H9 (cell line): ENCODE results near the gene SUMO4. TPM values are rescaled to one million over a fixed set of nuclear protein-coding genes. Genes with fewer than 3 reads are reported as not detected.

Source experiments
- DNase-seq: peaks from one replicate; pipeline ENCODE4 v3.0.0-alpha.2; 2017
- H2AFZ ChIP-seq: one replicate; pipeline ENCODE4 v1.6.1; 2013; ENCODE audit warnings: mild to moderate bottlenecking, low read length, control low read depth, moderate library complexity
- H2AK5ac ChIP-seq: 2 replicates; pipeline ENCODE4 v1.6.1; 2013; ENCODE audit warnings: low read length, control low read depth, mixed read lengths; ENCODE audit not compliant: insufficient read length
- H2BK120ac ChIP-seq: one replicate; pipeline ENCODE4 v1.6.1; 2013; ENCODE audit warnings: low read depth, mild to moderate bottlenecking, low read length, control low read depth, inconsistent platforms; ENCODE audit not compliant: poor library complexity, severe bottlenecking
- H2BK12ac ChIP-seq: 2 replicates; pipeline ENCODE4 v1.6.1; 2013; ENCODE audit warnings: low read length, control low read depth, mixed read lengths, low read depth; ENCODE audit not compliant: insufficient read length
- H2BK15ac ChIP-seq: 2 replicates; pipeline ENCODE4 v1.6.1; 2013; ENCODE audit warnings: low read depth, low read length, control low read depth
- H2BK20ac ChIP-seq: one replicate; pipeline ENCODE4 v1.6.1; 2013; ENCODE audit warnings: low read depth, mild to moderate bottlenecking, low read length, control low read depth, inconsistent platforms; ENCODE audit not compliant: poor library complexity, severe bottlenecking
- H2BK5ac ChIP-seq: 2 replicates; pipeline ENCODE4 v1.6.1; 2013; ENCODE audit warnings: low read length, control low read depth, mixed read lengths; ENCODE audit not compliant: insufficient read length
- H3K14ac ChIP-seq: 2 replicates; pipeline ENCODE4 v1.6.1; 2013; ENCODE audit warnings: low read length, control low read depth; ENCODE audit not compliant: insufficient read depth
- H3K18ac ChIP-seq: 2 replicates; pipeline ENCODE4 v1.6.1; 2013; ENCODE audit warnings: low read depth, mild to moderate bottlenecking, mixed read lengths, low read length, control low read depth; ENCODE audit not compliant: insufficient read length
- H3K23ac ChIP-seq: 2 replicates; pipeline ENCODE4 v1.6.1; 2013; ENCODE audit warnings: low read length, control low read depth, mixed read lengths, low read depth; ENCODE audit not compliant: insufficient read length
- H3K23me2 ChIP-seq: 2 replicates; pipeline ENCODE4 v1.6.1; 2013; ENCODE audit warnings: low read depth, mild to moderate bottlenecking, mixed read lengths, low read length, control low read depth; ENCODE audit not compliant: insufficient read length, poor library complexity, severe bottlenecking
- H3K27ac ChIP-seq: 2 replicates; pipeline ENCODE4 v1.5.1; 2013; ENCODE audit warnings: low read length, control low read depth, mixed read lengths, low read depth; ENCODE audit not compliant: insufficient read length
- H3K27me3 ChIP-seq: 2 replicates; pipeline ENCODE4 v1.6.1; 2013; ENCODE audit warnings: low read length, control low read depth, inconsistent platforms; ENCODE audit not compliant: insufficient read depth
- H3K4ac ChIP-seq: 2 replicates; pipeline ENCODE4 v1.6.1; 2013; ENCODE audit warnings: low read depth, mild to moderate bottlenecking, control low read depth, inconsistent platforms, low read length, moderate library complexity
- H3K4me1 ChIP-seq: 2 replicates; pipeline ENCODE4 v1.6.1; 2013; ENCODE audit warnings: low read length, control low read depth, inconsistent platforms; ENCODE audit not compliant: insufficient read depth
- H3K4me2 ChIP-seq: 2 replicates; pipeline ENCODE4 v1.6.1; 2013; ENCODE audit warnings: low read length, control low read depth, mixed read lengths; ENCODE audit not compliant: insufficient read length, insufficient read depth
- H3K56ac ChIP-seq: 2 replicates; pipeline ENCODE4 v1.6.1; 2013; ENCODE audit warnings: low read depth, mild to moderate bottlenecking, mixed read lengths, low read length, control low read depth; ENCODE audit not compliant: insufficient read length
- H3K79me1 ChIP-seq: 2 replicates; pipeline ENCODE4 v1.6.1; 2013; ENCODE audit warnings: low read depth, mild to moderate bottlenecking, moderate library complexity, low read length, control low read depth, inconsistent platforms; ENCODE audit not compliant: insufficient read depth, poor library complexity, severe bottlenecking
- H3K79me2 ChIP-seq: 2 replicates; pipeline ENCODE4 v1.6.1; 2013; ENCODE audit warnings: low read length, control low read depth, inconsistent platforms; ENCODE audit not compliant: insufficient read depth
- H3K9ac ChIP-seq: 2 replicates; pipeline ENCODE4 v1.6.1; 2013; ENCODE audit warnings: low read length, control low read depth, mixed read lengths; ENCODE audit not compliant: insufficient read length; ENCODE audit errors: extremely low read depth
- H3K9me3 ChIP-seq: one replicate; pipeline ENCODE4 v1.6.1; 2013; ENCODE audit warnings: low read depth, low read length, inconsistent platforms; ENCODE audit not compliant: control insufficient read depth
- H3T11ph ChIP-seq: one replicate; pipeline ENCODE4 v1.6.1; 2013; ENCODE audit warnings: mild to moderate bottlenecking, low read length, control low read depth, inconsistent platforms
- H4K20me1 ChIP-seq: one replicate; pipeline ENCODE4 v1.6.1; 2013; ENCODE audit not compliant: control insufficient read depth, insufficient read length, insufficient read depth
- H4K5ac ChIP-seq: 2 replicates; pipeline ENCODE4 v1.6.1; 2013; ENCODE audit warnings: low read depth, mild to moderate bottlenecking, mixed read lengths, low read length, control low read depth; ENCODE audit not compliant: insufficient read length
- H4K8ac ChIP-seq: replicated peaks from 2 replicates; pipeline ENCODE4 v1.6.1; 2013; ENCODE audit warnings: low read length, control low read depth, mixed read lengths, low read depth; ENCODE audit not compliant: insufficient read length
- H4K91ac ChIP-seq: 2 replicates; pipeline ENCODE4 v1.6.1; 2013; ENCODE audit warnings: low read depth, mild to moderate bottlenecking, moderate library complexity, mixed read lengths, low read length, control low read depth; ENCODE audit not compliant: insufficient read length
- H3K27ac Mint-ChIP-seq, 3 experiments: 2 replicates in 2 of 3; 3 replicates in 1 of 3; pipeline ENCODE4 v1.8.0; 2020 to 2021; ENCODE audit warnings: mixed read lengths in 3 of 3, mild to moderate bottlenecking in 1 of 3, moderate library complexity in 1 of 3
- H3K27me3 Mint-ChIP-seq: 2 replicates; pipeline ENCODE4 v1.8.0; 2021; ENCODE audit warnings: low read depth, mild to moderate bottlenecking, moderate library complexity, mixed read lengths
- H3K36me3 Mint-ChIP-seq, 3 experiments: 2 replicates in 2 of 3; 3 replicates in 1 of 3; pipeline ENCODE4 v1.8.0; 2020 to 2021; ENCODE audit warnings: low read depth in 3 of 3, mixed read lengths in 3 of 3; ENCODE audit not compliant: insufficient read depth in 1 of 3
- H3K4me1 Mint-ChIP-seq, 2 experiments: 2 replicates each; pipeline ENCODE4 v1.8.0; 2020; ENCODE audit warnings: mixed read lengths in 2 of 2
- H3K4me3 Mint-ChIP-seq, 2 experiments: 2 replicates in 1 of 2; 3 replicates in 1 of 2; pipeline ENCODE4 v1.8.0; 2020 to 2021; ENCODE audit warnings: mild to moderate bottlenecking in 2 of 2, mixed read lengths in 2 of 2, moderate library complexity in 1 of 2
- H3K9me3 Mint-ChIP-seq, 2 experiments: 2 replicates in 1 of 2; 3 replicates in 1 of 2; pipeline ENCODE4 v1.8.0; 2020; ENCODE audit warnings: mild to moderate bottlenecking in 2 of 2, mixed read lengths in 2 of 2, moderate library complexity in 1 of 2
- total RNA-seq: library from RNA; stranded (reverse); gene quantifications from 2 replicates; pipeline ENCODE4 v1.2.1, GENCODE V29; 2021
- TF ChIP-seq, protein P1 (sequence below): fragments of 200-600 bp; sonication (generic); conservative IDR thresholded peaks from 3 replicates; pipeline ENCODE4 v1.8.0; 2021; ENCODE audit warnings: antibody characterized with exemption, mild to moderate bottlenecking

SUMO4 gene
- total RNA-seq, 1 experiment from 2014 or later, result 1.5 TPM

GRCh38 chr6:149359440-149359839, 40.6 kb upstream of the SUMO4 start:
- TF ChIP-seq, protein P1, sequence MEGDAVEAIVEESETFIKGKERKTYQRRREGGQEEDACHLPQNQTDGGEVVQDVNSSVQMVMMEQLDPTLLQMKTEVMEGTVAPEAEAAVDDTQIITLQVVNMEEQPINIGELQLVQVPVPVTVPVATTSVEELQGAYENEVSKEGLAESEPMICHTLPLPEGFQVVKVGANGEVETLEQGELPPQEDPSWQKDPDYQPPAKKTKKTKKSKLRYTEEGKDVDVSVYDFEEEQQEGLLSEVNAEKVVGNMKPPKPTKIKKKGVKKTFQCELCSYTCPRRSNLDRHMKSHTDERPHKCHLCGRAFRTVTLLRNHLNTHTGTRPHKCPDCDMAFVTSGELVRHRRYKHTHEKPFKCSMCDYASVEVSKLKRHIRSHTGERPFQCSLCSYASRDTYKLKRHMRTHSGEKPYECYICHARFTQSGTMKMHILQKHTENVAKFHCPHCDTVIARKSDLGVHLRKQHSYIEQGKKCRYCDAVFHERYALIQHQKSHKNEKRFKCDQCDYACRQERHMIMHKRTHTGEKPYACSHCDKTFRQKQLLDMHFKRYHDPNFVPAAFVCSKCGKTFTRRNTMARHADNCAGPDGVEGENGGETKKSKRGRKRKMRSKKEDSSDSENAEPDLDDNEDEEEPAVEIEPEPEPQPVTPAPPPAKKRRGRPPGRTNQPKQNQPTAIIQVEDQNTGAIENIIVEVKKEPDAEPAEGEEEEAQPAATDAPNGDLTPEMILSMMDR, result no peak
- no peak overlapping the region for H3K18ac ChIP-seq
- H2BK20ac ChIP-seq, result no peak overlapping the region
- no peaks in the 10 kb centered on the region for H3K9me3 ChIP-seq
- no peak overlapping the region for H3T11ph ChIP-seq
- no peak overlapping the region for H2BK5ac ChIP-seq
- no peak overlapping the region for H3K23ac ChIP-seq
- no peak for DNase-seq
- H3K23me2 ChIP-seq, result no peaks in the 10 kb centered on the region
- no peak overlapping the region for H2AFZ ChIP-seq
- Mint-ChIP-seq H3K36me3 (peaks cover 2 to 9% (median 7%) of the 10 kb centered on the region in 3 experiments; a peak in 6 of 7 replicates), H3K9me3 (no peaks in the 10 kb centered on the region), H3K27ac (no peak overlapping the region), H3K4me3 (no peak overlapping the region), H3K27me3 (no peaks in the 10 kb centered on the region), H3K4me1 (peaks cover 25 to 32% of the 10 kb centered on the region in 2 experiments)
- no peak overlapping the region for H3K9ac ChIP-seq
- no peak overlapping the region for H3K56ac ChIP-seq
- no peak overlapping the region for H2BK12ac ChIP-seq
- H2BK120ac ChIP-seq, result no peak overlapping the region
- H3K4ac ChIP-seq, result no peak overlapping the region
- H3K79me1 ChIP-seq, result peaks cover 7% of the 10 kb centered on the region
- H3K27ac ChIP-seq, result no peak overlapping the region
- H4K91ac ChIP-seq, result no peak overlapping the region
- no peak overlapping the region for H3K4me2 ChIP-seq
- H4K5ac ChIP-seq, result no peak overlapping the region
- peaks cover 3% of the 10 kb centered on the region; the same call in 1 of the 2 replicates for H3K4me1 ChIP-seq
- H3K79me2 ChIP-seq, result peaks cover 14% of the 10 kb centered on the region; the same call in 1 of the 2 replicates
- no peak overlapping the region for H2AK5ac ChIP-seq
- H4K8ac ChIP-seq, result no peak overlapping the region
- H2BK15ac ChIP-seq, result no peak overlapping the region
- H4K20me1 ChIP-seq, result no peaks in the 10 kb centered on the region
- no peaks in the 10 kb centered on the region for H3K27me3 ChIP-seq
- H3K14ac ChIP-seq, result no peak overlapping the region
